ENCODE results near the gene ZNF546.

Gene ZNF546

GRCh38 chr19:39969266-39969665, 27.6 kb upstream of the ZNF546 start:
- Histone ChIP-seq H3K27ac (ENCODE audit: low read depth, low read length) (no peak overlapping the region), H3K4me2 (ENCODE audit: low read length) (no peak overlapping the region), H3K23ac (ENCODE audit: low read length) (no peak overlapping the region), H3K9ac (ENCODE audit: low read length) (no peak overlapping the region), H3K4ac (ENCODE audit: low read depth, low read length) (no peak overlapping the region), H3K18ac (ENCODE audit: low read length) (no peak overlapping the region), H2AFZ (ENCODE audit: insufficient read depth, low read length, poor library complexity) (no peak overlapping the region), H3K27me3 (ENCODE audit: insufficient read depth, low read length) (no peaks in the 10 kb centered on the region), H3K4me3 (ENCODE audit: low read depth, low read length) (no peak overlapping the region), H3K14ac (ENCODE audit: low read length) (no peak overlapping the region), H3K79me1 (ENCODE audit: low read length) (peaks cover 12% of the 10 kb centered on the region), H2BK120ac (ENCODE audit: insufficient read depth, low read length, poor library complexity) (no peak overlapping the region), H4K8ac (ENCODE audit: low read depth, low read length) (no peak overlapping the region), H2BK12ac (ENCODE audit: low read length) (no peak overlapping the region), H2AK5ac (ENCODE audit: low read length) (no peak overlapping the region), H4K12ac (ENCODE audit: low read depth, low read length) (no peak overlapping the region), H4K91ac (ENCODE audit: low read depth, low read length) (no peak overlapping the region), H3K79me2 (ENCODE audit: control insufficient read depth, insufficient read depth, low read length, poor library complexity) (peaks cover 15% of the 10 kb centered on the region), H3K4me1 (ENCODE audit: control insufficient read depth in 1 of 2, insufficient read depth in 2 of 2, low read length in 2 of 2) (peaks cover 3 to 9% of the 10 kb centered on the region in 2 experiments), H3K9me3 (ENCODE audit: insufficient read depth, low read depth, low read length) (no peaks in the 10 kb centered on the region), H3K36me3 (ENCODE audit: control insufficient read depth in 1 of 2, insufficient read depth in 2 of 2, low read length in 2 of 2) (peaks cover 18 to 21% of the 10 kb centered on the region in 2 experiments), H2BK5ac (ENCODE audit: low read depth, low read length, poor library complexity) (no peak overlapping the region)
- no CpG with 5 or more reads among the region's 6 CpGs for WGBS (ENCODE audit: extremely low coverage, insufficient coverage, insufficient read length)
- DNase-seq, result no peak

GRCh38 chr19:39969681-39970424, 27.0 kb upstream of the ZNF546 start:
- no CpG with 5 or more reads among the region's 13 CpGs for WGBS (ENCODE audit: extremely low coverage, insufficient coverage, insufficient read length)
- peak overlapping the region; percentile 79 for H3K4me3 ChIP-seq (ENCODE audit: low read depth, low read length)
- peak overlapping the region; percentile 44 for H3K4ac ChIP-seq (ENCODE audit: low read depth, low read length)
- no peaks in the 10 kb centered on the region for H3K9me3 ChIP-seq (ENCODE audit: insufficient read depth, low read depth, low read length)
- peaks cover 3 to 9% of the 10 kb centered on the region in 2 experiments for H3K4me1 ChIP-seq (ENCODE audit: control insufficient read depth in 1 of 2, insufficient read depth in 2 of 2, low read length in 2 of 2)
- no peaks in the 10 kb centered on the region for H3K27me3 ChIP-seq (ENCODE audit: insufficient read depth, low read length)
- no peak for DNase-seq
- peak overlapping the region; percentile 66 for H2AK5ac ChIP-seq (ENCODE audit: low read length)
- H4K12ac ChIP-seq (ENCODE audit: low read depth, low read length), result peak overlapping the region; percentile 59
- H2BK12ac ChIP-seq (ENCODE audit: low read length), result no peak overlapping the region
- peaks cover 12% of the 10 kb centered on the region for H3K79me1 ChIP-seq (ENCODE audit: low read length)
- no peak overlapping the region for H2BK5ac ChIP-seq (ENCODE audit: low read depth, low read length, poor library complexity)
- peak overlapping the region; percentile 50 for H2AFZ ChIP-seq (ENCODE audit: insufficient read depth, low read length, poor library complexity)
- H2BK120ac ChIP-seq (ENCODE audit: insufficient read depth, low read length, poor library complexity), result no peak overlapping the region
- peak overlapping the region; percentile 86 for H4K8ac ChIP-seq (ENCODE audit: low read depth, low read length)
- peak overlapping the region; percentile 76 for H4K91ac ChIP-seq (ENCODE audit: low read depth, low read length)
- peaks cover 15% of the 10 kb centered on the region for H3K79me2 ChIP-seq (ENCODE audit: control insufficient read depth, insufficient read depth, low read length, poor library complexity)
- peak overlapping the region; percentile 81 for H3K14ac ChIP-seq (ENCODE audit: low read length)
- H3K23ac ChIP-seq (ENCODE audit: low read length), result no peak overlapping the region
- no peak overlapping the region for H3K27ac ChIP-seq (ENCODE audit: low read depth, low read length)
- H3K18ac ChIP-seq (ENCODE audit: low read length), result peak overlapping the region; percentile 38
- H3K4me2 ChIP-seq (ENCODE audit: low read length), result peak overlapping the region; percentile 78
- H3K36me3 ChIP-seq (ENCODE audit: control insufficient read depth in 1 of 2, insufficient read depth in 2 of 2, low read length in 2 of 2), result peaks cover 24 to 27% of the 10 kb centered on the region in 2 experiments
- H3K9ac ChIP-seq (ENCODE audit: low read length), result no peak overlapping the region

GRCh38 chr19:39970425-39970674, 26.5 kb upstream of the ZNF546 start:
- Histone ChIP-seq H3K36me3 (ENCODE audit: control insufficient read depth in 1 of 2, insufficient read depth in 2 of 2, low read length in 2 of 2) (peaks cover 24 to 27% of the 10 kb centered on the region in 2 experiments), H3K9me3 (ENCODE audit: insufficient read depth, low read depth, low read length) (no peaks in the 10 kb centered on the region), H3K4ac (ENCODE audit: low read depth, low read length) (peak overlapping the region; percentile 44), H2BK120ac (ENCODE audit: insufficient read depth, low read length, poor library complexity) (peak overlapping the region; percentile 37), H3K4me1 (ENCODE audit: control insufficient read depth in 1 of 2, insufficient read depth in 2 of 2, low read length in 2 of 2) (peaks cover 3 to 9% of the 10 kb centered on the region in 2 experiments), H3K79me2 (ENCODE audit: control insufficient read depth, insufficient read depth, low read length, poor library complexity) (peaks cover 15% of the 10 kb centered on the region), H3K18ac (ENCODE audit: low read length) (peak overlapping the region; percentile 38), H3K79me1 (ENCODE audit: low read length) (peaks cover 12% of the 10 kb centered on the region), H3K4me3 (ENCODE audit: low read depth, low read length) (peak overlapping the region; percentile 79), H4K12ac (ENCODE audit: low read depth, low read length) (peak overlapping the region; percentile 59), H3K23ac (ENCODE audit: low read length) (no peak overlapping the region), H2BK12ac (ENCODE audit: low read length) (no peak overlapping the region), H3K27me3 (ENCODE audit: insufficient read depth, low read length) (no peaks in the 10 kb centered on the region), H3K27ac (ENCODE audit: low read depth, low read length) (no peak overlapping the region), H2AFZ (ENCODE audit: insufficient read depth, low read length, poor library complexity) (peak overlapping the region; percentile 50), H3K9ac (ENCODE audit: low read length) (peak overlapping the region; percentile 77), H2BK5ac (ENCODE audit: low read depth, low read length, poor library complexity) (peak overlapping the region; percentile 42), H3K4me2 (ENCODE audit: low read length) (peak overlapping the region; percentile 78), H3K14ac (ENCODE audit: low read length) (peak overlapping the region; percentile 81), H4K8ac (ENCODE audit: low read depth, low read length) (peak overlapping the region; percentile 86), H4K91ac (ENCODE audit: low read depth, low read length) (peak overlapping the region; percentile 76), H2AK5ac (ENCODE audit: low read length) (peak overlapping the region; percentile 66)
- WGBS (ENCODE audit: extremely low coverage, insufficient coverage, insufficient read length), result no CpG with 5 or more reads among the region's 11 CpGs
- no peak for DNase-seq

- Histone ChIP-seq H3K23ac (ENCODE audit: low read length) (no peak within 1 kb of the TSS), H3K4me3 (ENCODE audit: low read depth, low read length) (peak within 1 kb of the TSS; percentile 82), H3K9ac (ENCODE audit: low read length) (peak within 1 kb of the TSS; percentile 86), H2BK12ac (ENCODE audit: low read length) (no peak within 1 kb of the TSS), H2BK120ac (ENCODE audit: insufficient read depth, low read length, poor library complexity) (peak within 1 kb of the TSS; percentile 39), H3K4me2 (ENCODE audit: low read length) (peak within 1 kb of the TSS; percentile 92), H3K27ac (ENCODE audit: low read depth, low read length) (no peak within 1 kb of the TSS), H3K4me1 (ENCODE audit: control insufficient read depth in 1 of 2, insufficient read depth in 2 of 2, low read length in 2 of 2) (peaks cover 3 to 9% of the 10 kb centered on the region in 2 experiments), H3K27me3 (ENCODE audit: insufficient read depth, low read length) (no peaks in the 10 kb centered on the region), H3K4ac (ENCODE audit: low read depth, low read length) (peak within 1 kb of the TSS; percentile 97), H2AK5ac (ENCODE audit: low read length) (peak within 1 kb of the TSS; percentile 66), H3K9me3 (ENCODE audit: insufficient read depth, low read depth, low read length) (no peaks in the 10 kb centered on the region), H3K18ac (ENCODE audit: low read length) (peak within 1 kb of the TSS; percentile 62), H3K14ac (ENCODE audit: low read length) (peak within 1 kb of the TSS; percentile 81), H3K79me1 (ENCODE audit: low read length) (peaks cover 12% of the 10 kb centered on the region), H2BK5ac (ENCODE audit: low read depth, low read length, poor library complexity) (peak within 1 kb of the TSS; percentile 52), H3K36me3 (ENCODE audit: control insufficient read depth in 1 of 2, insufficient read depth in 2 of 2, low read length in 2 of 2) (peaks cover 24 to 32% of the 10 kb centered on the region in 2 experiments), H2AFZ (ENCODE audit: insufficient read depth, low read length, poor library complexity) (peak within 1 kb of the TSS; percentile 50), H4K8ac (ENCODE audit: low read depth, low read length) (peak within 1 kb of the TSS; percentile 86), H4K12ac (ENCODE audit: low read depth, low read length) (peak within 1 kb of the TSS; percentile 75), H4K91ac (ENCODE audit: low read depth, low read length) (peak within 1 kb of the TSS; percentile 88), H3K79me2 (ENCODE audit: control insufficient read depth, insufficient read depth, low read length, poor library complexity) (peaks cover 15% of the 10 kb centered on the region)
- WGBS (ENCODE audit: extremely low coverage, insufficient coverage, insufficient read length), result no CpG with 5 or more reads among the region's 47 CpGs
- DNase-seq, result peak; percentile 99 to 100
Measured at GRCh38 chr19:39970675-39971379, 26.0 kb upstream of the ZNF546 start, which contains the start of gene PSMC4. Gene PSMC4, plus strand, starts transcription at chr19:39971165. Its CDS starts 38 bp downstream, at chr19:39971203.
